ENCODE measurements around the gene CRYL1. TPM values are rescaled to one million over a fixed set of nuclear protein-coding genes. Genes with fewer than 3 reads are reported as not detected.

CRYL1 gene
- total and polyA plus RNA-seq, 2 of the 8 experiments (the other 6 are each of a cell fraction or from before 2014, with no cell fraction given): 1.9 to 6.4 TPM

- H3K56ac ChIP-seq (replicated peaks; ENCODE audit: insufficient read length, low read depth, low read length): no peak overlapping the region
- H4K8ac ChIP-seq (ENCODE audit: extremely low read depth, insufficient read depth, low read length): no peak overlapping the region
- no peak overlapping the region for H4K91ac ChIP-seq (replicated peaks; ENCODE audit: insufficient read length, low read length)
- peaks cover 0 to 3% (median 0%) of the 10 kb centered on the region in 4 experiments; a peak in 4 of 7 replicates for H3K27me3 ChIP-seq (replicated peaks in 1 of 4; ENCODE audit: control insufficient read depth in 3 of 4, extremely low read depth in 1 of 4, insufficient read depth in 3 of 4, low read length in 3 of 4)
- 0 out of 2 replicates have a peak overlapping the region, but pooled peaks have one; percentile 60 for H2AK5ac ChIP-seq (ENCODE audit: low read depth, low read length)
- H2AFZ ChIP-seq (ENCODE audit: low read length): no peak overlapping the region
- POLR2A ChIA-PET (ENCODE audit: partially characterized antibody): no interaction called here
- no peak overlapping the region for H2BK5ac ChIP-seq (ENCODE audit: low read depth, low read length)
- H3K4me2 ChIP-seq (ENCODE audit: insufficient read depth in 1 of 2, low read depth in 2 of 2, low read length in 2 of 2): no peak overlapping the region
- H3K4ac ChIP-seq (replicated peaks; ENCODE audit: insufficient read length, low read depth, low read length): no peak overlapping the region
- WGBS, 2 experiments (ENCODE audit: extremely low coverage in 1 of 2, insufficient coverage in 1 of 2, insufficient read length in 1 of 2, insufficient replicate concordance in 2 of 2, low coverage in 1 of 2, low lambda C conversion rate in 2 of 2, missing lambda C conversion rate in 1 of 2): 87% methylated on average over 13 of the region's 13 CpGs; no CpG with 5 or more reads in 1 of the 2 experiments
- no peaks in the 10 kb centered on the region for H3K36me3 ChIP-seq (ENCODE audit: control insufficient read depth in 2 of 4, insufficient read depth in 4 of 4, low read length in 3 of 4)
- CTCF ChIA-PET (ENCODE audit: partially characterized antibody): interaction anchor here (1.3 to 1.6 kb wide), 2 partner anchors 16 to 28 kb away, joined by 3 to 4 read pairs; no protein-coding TSS in a partner anchor
- no peaks in the 10 kb centered on the region for H3K79me1 ChIP-seq (ENCODE audit: low read depth, low read length)
- H3K14ac ChIP-seq (ENCODE audit: insufficient read length): no peak overlapping the region
- H3K27ac ChIP-seq (ENCODE audit: low read depth, low read length): no peak overlapping the region
- no peak overlapping the region for H3K23ac ChIP-seq (ENCODE audit: insufficient read length)
- DNase-seq (ENCODE audit: low read depth in 1 of 2, low spot score in 2 of 2): no peak
- no peaks in the 10 kb centered on the region for H4K20me1 ChIP-seq (replicated peaks in 1 of 2; ENCODE audit: control insufficient read depth in 1 of 2, insufficient read depth in 2 of 2, low read length in 2 of 2)
- no peaks in the 10 kb centered on the region for H3K9me3 ChIP-seq (ENCODE audit: insufficient read depth in 2 of 2, low read depth in 1 of 2, low read length in 1 of 2)
- H3K23me2 ChIP-seq (ENCODE audit: low read depth, low read length): 0 out of 2 replicates have a peak, but pooled peaks cover 2% of the 10 kb centered on the region
- no peak for FAIRE-seq
- no peaks in the 10 kb centered on the region for H3K79me2 ChIP-seq (ENCODE audit: control insufficient read depth in 1 of 2, insufficient read depth in 2 of 2, low read length in 2 of 2)
- no peak overlapping the region for H2BK15ac ChIP-seq (ENCODE audit: low read length)
- H3K18ac ChIP-seq (ENCODE audit: extremely low read depth, low read length): no peak overlapping the region
- H2BK12ac ChIP-seq (ENCODE audit: low read depth, low read length): no peak overlapping the region
- no peak overlapping the region for H2BK20ac ChIP-seq (ENCODE audit: low read length)
- H2BK120ac ChIP-seq (replicated peaks; ENCODE audit: low read depth, low read length): no peak overlapping the region
- H3K4me1 ChIP-seq (replicated peaks in 1 of 4; ENCODE audit: control insufficient read depth in 3 of 4, insufficient read depth in 4 of 4, low read length in 3 of 4): peaks cover 0 to 9% (median 5%) of the 10 kb centered on the region in 4 experiments; a peak in 6 of 7 replicates
- H3K9ac ChIP-seq (replicated peaks in 1 of 4; ENCODE audit: extremely low read depth in 1 of 4, low read depth in 3 of 4, low read length in 3 of 4): no peak overlapping the region
- no peak overlapping the region for H4K5ac ChIP-seq (ENCODE audit: insufficient read length, low read depth, low read length)
- H3K4me3 ChIP-seq (ENCODE audit: extremely low read depth in 1 of 4, insufficient read depth in 2 of 4, low read depth in 3 of 4, low read length in 4 of 4): no peak overlapping the region
- TF ChIP-seq SIX5 (IDR thresholded peaks at IDR 0.05; ENCODE audit: low read depth, low read length) (no peak), KDM4A (IDR thresholded peaks at IDR 0.05; ENCODE audit: low read depth, low read length, severe bottlenecking) (no peak), USF2 (IDR thresholded peaks at IDR 0.05; ENCODE audit: low read length) (no peak), TAF1 (IDR thresholded peaks at IDR 0.05; ENCODE audit: low read depth, low read length) (no peak), CTCF (IDR thresholded peaks at IDR 0.05; ENCODE audit: control extremely low read depth in 1 of 3, insufficient read depth in 1 of 3, low read depth in 1 of 3, low read length in 3 of 3) (no peak), CHD1 (IDR thresholded peaks at IDR 0.05; ENCODE audit: low read depth, low read length) (no peak), CTBP2 (IDR thresholded peaks at IDR 0.05; ENCODE audit: borderline replicate concordance, insufficient read depth, insufficient read length, low read length) (no peak), TAF7 (optimal IDR thresholded peaks at IDR 0.05; ENCODE audit: borderline replicate concordance, low read depth, low read length) (no peak)
Measured at GRCh38 chr13:20404488-20405222, 121.0 kb downstream of the CRYL1 start.
